HK-2 (cell line): ENCODE results near the gene TTLL11.

Experiments
- DNase-seq: peaks from one replicate; pipeline ENCODE4 v3.0.0-alpha.2; 2018; ENCODE audit not compliant: unreplicated experiment

The TTLL11 gene

DNA sequence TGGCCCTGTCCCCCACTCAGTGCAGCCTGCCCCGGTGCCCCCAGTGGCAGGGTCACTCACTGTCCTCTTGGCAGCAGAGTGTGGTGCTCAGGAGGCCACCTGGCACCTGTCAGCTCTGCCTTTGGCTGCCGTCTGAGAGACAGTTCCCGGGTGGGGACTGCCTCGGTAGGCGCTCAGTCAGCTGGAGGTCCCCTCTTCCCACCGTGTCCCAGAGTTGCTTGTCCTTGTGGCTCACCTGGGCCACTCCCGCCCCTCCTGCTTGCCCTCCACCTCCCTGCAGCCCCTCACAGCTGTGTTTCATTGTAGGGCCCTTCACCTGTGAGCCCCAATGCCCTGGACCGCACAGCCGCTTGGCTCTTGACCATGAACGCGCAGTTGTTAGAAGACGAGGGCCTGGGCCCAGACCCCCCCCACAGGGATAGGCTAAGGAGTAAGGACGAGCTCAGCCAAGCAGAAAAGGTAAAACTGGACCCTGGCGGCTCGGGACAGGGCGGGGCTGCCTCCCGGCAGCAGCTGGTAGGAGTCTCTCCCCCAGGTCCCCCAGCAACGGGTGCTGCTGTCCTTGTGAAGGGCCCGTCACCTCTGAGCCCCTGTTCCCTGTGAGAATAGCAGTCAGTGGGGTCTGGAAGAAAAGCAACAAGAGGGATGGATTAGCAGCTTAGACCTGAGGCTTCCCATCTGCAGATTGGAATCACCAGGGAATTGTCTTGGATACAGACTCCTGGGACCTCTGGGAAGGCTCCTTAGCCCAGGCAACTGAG is 319.0 kb downstream of the TTLL11 start:
- no peak for DNase-seq

DNA sequence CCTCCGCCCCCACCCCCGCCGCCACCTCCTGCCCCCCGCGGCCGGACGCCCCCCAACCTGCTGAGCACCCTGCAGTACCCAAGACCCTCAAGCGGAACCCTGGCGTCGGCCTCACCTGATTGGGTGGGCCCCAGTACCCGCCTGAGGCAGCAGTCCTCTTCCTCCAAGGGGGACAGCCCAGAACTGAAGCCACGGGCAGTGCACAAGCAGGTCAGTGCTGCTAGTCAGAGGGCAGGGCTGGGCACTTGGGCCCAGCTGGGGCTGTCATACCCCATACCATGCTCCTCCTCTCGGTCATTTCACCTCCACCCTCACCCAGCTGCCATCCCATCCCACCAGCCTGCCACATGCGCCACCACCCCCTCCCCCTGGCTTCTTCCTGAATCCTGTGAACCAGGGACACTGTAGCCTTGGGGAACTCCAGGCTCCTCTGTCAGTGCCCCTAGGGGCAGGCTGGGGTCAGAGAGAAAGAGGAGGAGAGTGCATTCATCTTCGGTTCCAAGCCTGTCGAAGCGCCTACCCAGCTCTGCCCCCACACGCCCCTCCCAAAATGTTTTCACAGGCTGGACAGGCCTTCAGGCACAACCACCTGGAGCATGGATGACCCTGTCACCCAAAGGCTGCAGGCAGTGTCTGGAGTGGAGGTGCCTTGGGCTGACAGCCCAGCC is 319.7 kb downstream of the TTLL11 start:
- DNase-seq = no peak

DNA sequence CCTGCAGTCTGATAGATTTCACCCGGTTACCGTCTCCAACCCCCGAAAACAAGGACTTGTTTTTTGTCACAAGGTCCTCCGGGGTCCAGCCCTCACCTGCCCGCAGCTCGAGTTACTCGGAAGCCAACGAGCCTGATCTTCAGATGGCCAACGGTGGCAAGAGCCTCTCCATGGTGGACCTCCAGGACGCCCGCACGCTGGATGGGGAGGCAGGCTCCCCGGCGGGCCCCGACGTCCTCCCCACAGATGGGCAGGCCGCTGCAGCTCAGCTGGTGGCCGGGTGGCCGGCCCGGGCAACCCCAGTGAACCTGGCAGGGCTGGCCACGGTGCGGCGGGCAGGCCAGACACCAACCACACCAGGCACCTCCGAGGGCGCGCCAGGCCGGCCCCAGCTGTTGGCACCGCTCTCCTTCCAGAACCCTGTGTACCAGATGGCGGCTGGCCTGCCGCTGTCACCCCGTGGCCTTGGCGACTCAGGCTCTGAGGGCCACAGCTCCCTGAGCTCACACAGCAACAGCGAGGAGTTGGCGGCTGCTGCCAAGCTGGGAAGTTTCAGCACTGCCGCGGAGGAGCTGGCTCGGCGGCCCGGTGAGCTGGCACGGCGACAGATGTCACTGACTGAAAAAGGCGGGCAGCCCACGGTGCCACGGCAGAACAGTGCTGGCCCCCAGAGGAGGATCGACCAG is 320.4 kb downstream of the TTLL11 start:
- no peak for DNase-seq
